Chondrocyte (in vitro differentiated cells): ENCODE data around the gene TSEN34. TPM values are rescaled to one million over a fixed set of nuclear protein-coding genes. Genes with fewer than 3 reads are reported as not detected.
"Not testable (repeated sequence)": the region's sequence is repeated elsewhere in the genome, so short reads cannot be mapped to it uniquely, and the experiment has no call there.

Experiments used
- DNase-seq: peaks from one replicate; pipeline ENCODE4 v3.0.0; 2021; ENCODE audit warnings: mixed read lengths, low spot score
- H3K27ac Mint-ChIP-seq: one replicate; pipeline ENCODE4 v1.8.0; 2021; ENCODE audit warnings: mild to moderate bottlenecking, moderate library complexity, mixed read lengths; ENCODE audit not compliant: unreplicated experiment
- H3K27me3 Mint-ChIP-seq: 2 replicates; pipeline ENCODE4 v1.8.0; 2021; ENCODE audit warnings: low read depth, mixed read lengths
- H3K36me3 Mint-ChIP-seq: 2 replicates; pipeline ENCODE4 v1.8.0; 2021; ENCODE audit warnings: low read depth, mixed read lengths
- H3K4me1 Mint-ChIP-seq: 2 replicates; pipeline ENCODE4 v1.8.0; 2021; ENCODE audit warnings: low read depth, mild to moderate bottlenecking, mixed read lengths
- H3K4me3 Mint-ChIP-seq: one replicate; pipeline ENCODE4 v1.8.0; 2021; ENCODE audit warnings: mild to moderate bottlenecking, moderate library complexity, mixed read lengths; ENCODE audit not compliant: unreplicated experiment
- H3K9me3 Mint-ChIP-seq: 2 replicates; pipeline ENCODE4 v1.8.0; 2021; ENCODE audit warnings: low read depth, mixed read lengths
- total RNA-seq: library from RNA; stranded (reverse); gene quantifications from 3 replicates; pipeline ENCODE4 v1.2.1, GENCODE V29; 2021

TSEN34 gene
- total RNA-seq, 1 donor from 2014 or later, result 46.2 TPM

- H3K36me3 Mint-ChIP-seq, DNase-seq, H3K4me3 Mint-ChIP-seq, H3K4me1 Mint-ChIP-seq, H3K9me3 Mint-ChIP-seq, H3K27ac Mint-ChIP-seq: not testable (repeated sequence)
- H3K27me3 Mint-ChIP-seq, result peaks cover 12% of the 10 kb centered on the region
These were observed 52.7 kb downstream of the TSEN34 start for GRCh38 chr19:54243809-54244208.

Other genes with a start within 250 kb of the TSEN34 start
- gene CACNG8, start 228.4 kb upstream of the TSEN34 start, total RNA-seq, result 0.05 TPM in 1 of 3 replicates, not detected in the others
- gene CACNG6, start 199.7 kb upstream of the TSEN34 start, total RNA-seq, result not detected in 3 replicates
- not detected in 3 replicates for gene VSTM1, start 127.4 kb upstream of the TSEN34 start, total RNA-seq
- not detected in 3 replicates for gene TARM1, start 109.9 kb upstream of the TSEN34 start, total RNA-seq
- gene OSCAR, start 90.5 kb upstream of the TSEN34 start, total RNA-seq, result 0.21 to 0.48 TPM (median 0.37 TPM) in 3 replicates
- 77.4 to 93.7 TPM (median 92.1 TPM) in 3 replicates for gene NDUFA3, start 88.5 kb upstream of the TSEN34 start, total RNA-seq
- gene TFPT, start 75.7 kb upstream of the TSEN34 start, total RNA-seq, result 23.3 to 28.5 TPM (median 28.0 TPM) in 3 replicates
- 45.8 to 62.5 TPM (median 45.9 TPM) in 3 replicates for gene PRPF31, start 75.6 kb upstream of the TSEN34 start, total RNA-seq
- gene CNOT3, start 53.5 kb upstream of the TSEN34 start, total RNA-seq, result 33.1 to 47.3 TPM (median 33.7 TPM) in 3 replicates
- 4.4 to 6.0 TPM (median 4.5 TPM) in 3 replicates for gene LENG1, start 31.6 kb upstream of the TSEN34 start, total RNA-seq
- gene TMC4, start 18.1 kb upstream of the TSEN34 start, total RNA-seq, result 0.73 to 3.7 TPM (median 3.2 TPM) in 3 replicates
- gene MBOAT7, start 1.7 kb upstream of the TSEN34 start, total RNA-seq, result 71.4 to 83.8 TPM (median 76.6 TPM) in 3 replicates
- gene RPS9, start 9.6 kb downstream of the TSEN34 start, total RNA-seq, result 689 to 819 TPM (median 699 TPM) in 3 replicates
- not detected in 3 replicates for gene LILRB3, start 31.7 kb downstream of the TSEN34 start, total RNA-seq
- not detected in 3 replicates for gene LILRA6, start 51.5 kb downstream of the TSEN34 start, total RNA-seq
- not detected in 3 replicates for gene LILRB5, start 66.0 kb downstream of the TSEN34 start, total RNA-seq
- not detected in 3 replicates for gene LILRB2, start 89.8 kb downstream of the TSEN34 start, total RNA-seq
- gene LILRA5, start 121.9 kb downstream of the TSEN34 start, total RNA-seq, result not detected in 3 replicates
- not detected in 3 replicates for gene LILRA4, start 147.9 kb downstream of the TSEN34 start, total RNA-seq
- not detected in 3 replicates for gene LAIR1, start 173.6 kb downstream of the TSEN34 start, total RNA-seq
- gene TTYH1, start 224.2 kb downstream of the TSEN34 start, total RNA-seq, result 0.49 TPM in 1 of 3 replicates, not detected in the others